CD4-positive, alpha-beta T cell (primary cell): ENCODE data around the gene TBL1X. TPM values are rescaled to one million over a fixed set of nuclear protein-coding genes. Genes with fewer than 3 reads are reported as not detected.

Experiments
- ATAC-seq: fragments of 200-7000 bp; cut with Tn5 transposase; one replicate; pipeline ENCODE4 v1.10.0; 2022; ENCODE audit warnings: mild to moderate bottlenecking; ENCODE audit not compliant: poor library complexity
- CTCF ChIA-PET: fragments of 350-600 bp; sonication (Branson Sonifier 250); formaldehyde crosslinking; loops from one replicate; lab custom pipeline; 2021; ENCODE audit warnings: antibody characterized with exemption, inconsistent platforms; lab: Charles Lee
- POLR2A ChIA-PET: fragments of 350-600 bp; sonication (Branson Sonifier 250); formaldehyde crosslinking; loops from one replicate; lab custom pipeline; 2021; ENCODE audit warnings: antibody characterized with exemption, inconsistent platforms; lab: Charles Lee
- DNase-seq, 14 experiments: peaks; one replicate each; pipeline ENCODE4 v3.0.0-alpha.2; 2013 to 2020; ENCODE audit warnings: mixed read lengths in 2 of 14
- H3K27ac ChIP-seq, 2 donors: one replicate each; pipeline versions ENCODE4 v1.5.1 to v1.7.0; 2013; ENCODE audit warnings: low read length in 2 of 2, low read depth in 1 of 2, mild to moderate bottlenecking in 1 of 2
- H3K27me3 ChIP-seq, 2 experiments: 1 replicate in 1 of 2; 2 replicates in 1 of 2; pipeline versions ENCODE4 v1.6.1 to v1.7.0; 2013; ENCODE audit warnings: low read length in 2 of 2, control low read depth in 1 of 2, mild to moderate bottlenecking in 1 of 2, moderate library complexity in 1 of 2; ENCODE audit not compliant: insufficient read depth in 2 of 2, control insufficient read depth in 1 of 2
- H3K36me3 ChIP-seq: one replicate; pipeline ENCODE4 v1.6.1; 2013; ENCODE audit warnings: low read length, control low read depth; ENCODE audit not compliant: insufficient read depth
- H3K4me1 ChIP-seq: one replicate; pipeline ENCODE4 v1.6.1; 2013; ENCODE audit warnings: low read length, control low read depth; ENCODE audit not compliant: insufficient read depth
- H3K4me3 ChIP-seq: one replicate; pipeline ENCODE4 v1.5.1; 2013; ENCODE audit warnings: mild to moderate bottlenecking, low read length, moderate library complexity
- H3K9me3 ChIP-seq, 2 experiments: 1 replicate in 1 of 2; 2 replicates in 1 of 2; pipeline versions ENCODE4 v1.6.1 to v1.7.0; 2013; ENCODE audit warnings: low read length in 2 of 2, mild to moderate bottlenecking in 2 of 2, control low read depth in 1 of 2, moderate library complexity in 1 of 2; ENCODE audit not compliant: control insufficient read depth in 1 of 2, insufficient read depth in 1 of 2
- H3K27ac Mint-ChIP-seq: one replicate; pipeline ENCODE4 v1.8.0; 2020; ENCODE audit warnings: mixed read lengths
- H3K27me3 Mint-ChIP-seq: one replicate; pipeline ENCODE4 v1.8.0; 2021; ENCODE audit warnings: mixed read lengths
- H3K36me3 Mint-ChIP-seq: one replicate; pipeline ENCODE4 v1.8.0; 2021; ENCODE audit warnings: low read depth, mixed read lengths
- H3K4me1 Mint-ChIP-seq: one replicate; pipeline ENCODE4 v1.8.0; 2021; ENCODE audit warnings: low read depth, mixed read lengths
- H3K4me3 Mint-ChIP-seq: one replicate; pipeline ENCODE4 v1.8.0; 2020; ENCODE audit warnings: mild to moderate bottlenecking, mixed read lengths
- H3K9me3 Mint-ChIP-seq: one replicate; pipeline ENCODE4 v1.8.0; 2020; ENCODE audit warnings: mixed read lengths
- intact Hi-C, 2 experiments: fragments of 100-400 bp; cut with DNase I in 1 of 2; cut with micrococcal nuclease in 1 of 2; formaldehyde crosslinking; loops; one replicate each; pipeline versions ENCODE4 v1.15.1 to v1.9.0; 2023 to 2025; cut with DNase I, micrococcal nuclease
- total RNA-seq, 174 experiments: library from RNA in 2 of 174; stranded (reverse) in 2 of 174; gene quantifications; one replicate each; pipeline ENCODE4 v1.2.3 and lab custom pipeline; 2021 to 2026
- TF ChIP-seq, protein P1 (sequence below): fragments of 200-600 bp; IDR thresholded peaks from one replicate; pipeline ENCODE4 v1.8.0; 2022; ENCODE audit warnings: antibody characterized with exemption, mild to moderate bottlenecking

TBL1X gene
- total RNA-seq, 2 experiments from 2014 or later: 17.4 to 19.2 TPM

DNA sequence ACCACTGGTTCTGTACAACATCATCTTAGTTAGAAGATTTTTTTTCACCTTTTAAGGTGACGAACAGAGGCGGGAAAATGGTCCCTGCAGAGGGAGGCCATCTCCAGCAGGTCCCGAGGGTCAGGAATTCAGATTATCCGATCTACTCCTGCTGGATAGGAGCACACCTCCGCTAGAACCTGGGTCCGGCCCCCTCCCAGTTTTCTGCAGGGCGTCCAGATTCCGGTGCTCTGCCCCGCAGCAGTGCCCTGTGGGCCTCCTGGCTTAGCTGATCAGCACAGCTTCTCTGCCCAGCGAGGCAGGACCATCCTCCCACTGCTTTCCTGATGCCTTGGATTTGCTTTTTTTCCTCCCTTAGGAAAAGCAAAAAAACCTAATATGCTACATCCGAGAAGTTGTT lies 2.3 kb downstream of the TBL1X start:
- H3K36me3 ChIP-seq: peaks cover 8% of the 10 kb centered on the region
- no peak for DNase-seq
- H3K27me3 ChIP-seq: no peaks in the 10 kb centered on the region
- H3K9me3 ChIP-seq: no peaks in the 10 kb centered on the region
- Mint-ChIP-seq H3K9me3 (no peaks in the 10 kb centered on the region), H3K27me3 (peaks cover 4% of the 10 kb centered on the region), H3K27ac (peak overlapping the region; percentile 90), H3K36me3 (peaks cover 41% of the 10 kb centered on the region), H3K4me3 (peak overlapping the region; percentile 88), H3K4me1 (peaks cover 37% of the 10 kb centered on the region)
- POLR2A ChIA-PET: no interaction called here
- H3K27ac ChIP-seq: no peak overlapping the region
- peak overlapping the region; percentile 75 for H3K4me3 ChIP-seq
- H3K4me1 ChIP-seq: peaks cover 58% of the 10 kb centered on the region
- CTCF ChIA-PET: no interaction called here
- TF ChIP-seq, protein P1, sequence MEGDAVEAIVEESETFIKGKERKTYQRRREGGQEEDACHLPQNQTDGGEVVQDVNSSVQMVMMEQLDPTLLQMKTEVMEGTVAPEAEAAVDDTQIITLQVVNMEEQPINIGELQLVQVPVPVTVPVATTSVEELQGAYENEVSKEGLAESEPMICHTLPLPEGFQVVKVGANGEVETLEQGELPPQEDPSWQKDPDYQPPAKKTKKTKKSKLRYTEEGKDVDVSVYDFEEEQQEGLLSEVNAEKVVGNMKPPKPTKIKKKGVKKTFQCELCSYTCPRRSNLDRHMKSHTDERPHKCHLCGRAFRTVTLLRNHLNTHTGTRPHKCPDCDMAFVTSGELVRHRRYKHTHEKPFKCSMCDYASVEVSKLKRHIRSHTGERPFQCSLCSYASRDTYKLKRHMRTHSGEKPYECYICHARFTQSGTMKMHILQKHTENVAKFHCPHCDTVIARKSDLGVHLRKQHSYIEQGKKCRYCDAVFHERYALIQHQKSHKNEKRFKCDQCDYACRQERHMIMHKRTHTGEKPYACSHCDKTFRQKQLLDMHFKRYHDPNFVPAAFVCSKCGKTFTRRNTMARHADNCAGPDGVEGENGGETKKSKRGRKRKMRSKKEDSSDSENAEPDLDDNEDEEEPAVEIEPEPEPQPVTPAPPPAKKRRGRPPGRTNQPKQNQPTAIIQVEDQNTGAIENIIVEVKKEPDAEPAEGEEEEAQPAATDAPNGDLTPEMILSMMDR: no peak
- intact Hi-C loops: loop anchor here (2.0 to 10.0 kb wide), 3 partner anchors 300 to 492 kb away; no protein-coding TSS in a partner anchor
- ATAC-seq: no peak

DNA sequence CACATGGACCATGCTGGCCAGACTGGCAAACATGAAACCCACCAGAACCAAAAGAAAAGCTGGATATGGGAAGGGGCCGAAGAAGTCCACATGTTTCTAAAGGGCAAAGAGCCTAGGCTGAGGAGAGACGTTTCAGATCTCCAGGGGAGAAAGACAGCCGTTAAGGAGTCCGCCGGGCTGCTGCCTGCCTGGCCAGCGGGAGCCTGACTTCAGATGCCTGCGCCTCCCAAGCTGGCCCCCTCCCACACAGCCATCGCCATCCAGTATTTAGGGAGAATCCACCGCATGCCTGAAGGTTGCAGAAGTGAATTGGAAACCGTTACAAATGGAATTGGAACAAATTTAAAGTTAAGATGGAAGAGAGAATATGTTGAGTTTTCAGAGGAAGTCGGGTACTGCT lies 2.9 kb downstream of the TBL1X start:
- Mint-ChIP-seq H3K27ac (peak overlapping the region; percentile 20), H3K9me3 (no peaks in the 10 kb centered on the region), H3K4me1 (peaks cover 31% of the 10 kb centered on the region), H3K27me3 (peaks cover 4% of the 10 kb centered on the region), H3K36me3 (peaks cover 40% of the 10 kb centered on the region), H3K4me3 (peak overlapping the region; percentile 79)
- Histone ChIP-seq H3K27ac (no peak overlapping the region), H3K4me3 (no peak overlapping the region), H3K27me3 (no peaks in the 10 kb centered on the region), H3K9me3 (no peaks in the 10 kb centered on the region), H3K36me3 (peaks cover 8% of the 10 kb centered on the region), H3K4me1 (peaks cover 52% of the 10 kb centered on the region)
- TF ChIP-seq, protein P1: no peak
- CTCF ChIA-PET: no interaction called here
- POLR2A ChIA-PET: no interaction called here
- intact Hi-C loops: loop anchor here (1.0 to 10.0 kb wide), 4 partner anchors 48 to 493 kb away; no protein-coding TSS in a partner anchor
- DNase-seq: no peak
- ATAC-seq: no peak

DNA sequence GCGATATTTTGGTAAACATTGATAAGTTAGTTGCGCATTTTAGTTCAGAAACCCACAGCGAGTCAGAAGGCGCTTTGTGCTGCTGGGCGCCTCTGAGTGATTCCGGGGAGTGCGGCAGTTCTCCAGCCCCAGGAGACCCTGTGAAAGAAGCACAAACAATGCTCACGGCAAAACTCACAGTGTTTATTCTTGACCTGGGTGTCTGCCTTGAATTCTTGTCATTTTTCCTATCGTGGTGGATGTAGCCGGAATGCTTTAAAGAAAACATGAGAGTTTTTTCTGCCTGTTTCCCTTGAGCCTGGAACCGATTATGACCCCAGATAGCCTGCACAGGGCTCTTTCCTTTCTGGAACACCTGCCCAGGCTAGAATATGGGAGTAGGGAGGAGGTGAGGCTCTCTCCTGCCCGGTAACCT lies 6.7 kb downstream of the TBL1X start:
- ChIA-PET CTCF (no interaction called here), POLR2A (no interaction called here)
- peaks cover 28% of the 10 kb centered on the region for H3K4me1 ChIP-seq
- H3K4me3 ChIP-seq: no peak overlapping the region
- intact Hi-C loops: no loop called here
- TF ChIP-seq, protein P1: no peak
- Mint-ChIP-seq H3K4me3 (no peak overlapping the region), H3K27me3 (no peaks in the 10 kb centered on the region), H3K27ac (no peak overlapping the region), H3K36me3 (peaks cover 42% of the 10 kb centered on the region), H3K9me3 (no peaks in the 10 kb centered on the region), H3K4me1 (peaks cover 37% of the 10 kb centered on the region)
- H3K27ac ChIP-seq: no peak overlapping the region
- DNase-seq (no peak), ATAC-seq (no peak)
- H3K27me3 ChIP-seq: no peaks in the 10 kb centered on the region
- peaks cover 8% of the 10 kb centered on the region for H3K36me3 ChIP-seq
- H3K9me3 ChIP-seq: no peaks in the 10 kb centered on the region
